GM12878 (cell line): ENCODE data around the gene ASIC4. TPM values are rescaled to one million over a fixed set of nuclear protein-coding genes. Genes with fewer than 3 reads are reported as not detected.
A peak's percentile ranks its signal among the peaks of the same experiment; 100 is the strongest.

Experiments
- ATF3 ChIP-seq: IDR thresholded peaks from 2 replicates; pipeline ENCODE4 v1.6.1; 2011; ENCODE audit warnings: low read depth, mild to moderate bottlenecking, low read length, moderate library complexity, borderline replicate concordance; ENCODE audit errors: extremely low read depth
- BMI1 ChIP-seq: fragments of 450-650 bp; IDR thresholded peaks from 2 replicates; pipeline ENCODE4 v1.6.1; 2016; ENCODE audit warnings: mild to moderate bottlenecking, moderate library complexity, borderline replicate concordance
- CBX5 ChIP-seq: sonication (generic); IDR thresholded peaks from 2 replicates; pipeline ENCODE4 v1.6.1; 2016; ENCODE audit warnings: low read depth, moderate library complexity, mild to moderate bottlenecking, inconsistent platforms
- CHD2 ChIP-seq: IDR thresholded peaks from 2 replicates; pipeline ENCODE4 v1.6.1; 2011; ENCODE audit warnings: low read depth, low read length, improper control_type of control experiment, borderline replicate concordance
- E2F4 ChIP-seq: IDR thresholded peaks from 2 replicates; pipeline ENCODE4 v1.6.1; 2012; ENCODE audit warnings: low read depth, low read length, improper control_type of control experiment
- EED ChIP-seq: sonication (generic); IDR thresholded peaks from 2 replicates; pipeline ENCODE4 v1.6.1; 2016; ENCODE audit warnings: antibody characterized with exemption, low read depth
- EP300 ChIP-seq, 2 experiments: fragments of 150-350 bp in 1 of 2; IDR thresholded peaks; 2 replicates each; pipeline ENCODE4 v1.6.1; 2011 to 2012; ENCODE audit warnings: low read depth in 2 of 2, low read length in 2 of 2, borderline replicate concordance in 1 of 2, improper control_type of control experiment in 1 of 2, inconsistent platforms in 1 of 2; ENCODE audit not compliant: control insufficient read depth in 1 of 2
- HDAC6 ChIP-seq: fragments of 200-600 bp; sonication (generic); IDR thresholded peaks from one replicate; pipeline ENCODE4 v1.8.0; 2017; ENCODE audit warnings: antibody characterized with exemption; ENCODE audit not compliant: unreplicated experiment
- IKZF2 ChIP-seq, 2 experiments: fragments of 450-650 bp; IDR thresholded peaks; 2 replicates each; pipeline ENCODE4 v1.6.1; 2017; ENCODE audit warnings: mild to moderate bottlenecking in 2 of 2, moderate library complexity in 2 of 2
- KDM1A ChIP-seq: fragments of 200-600 bp; sonication (generic); IDR thresholded peaks from 2 replicates; pipeline ENCODE4 v1.6.1; 2016; ENCODE audit warnings: borderline replicate concordance
- MAX ChIP-seq: IDR thresholded peaks from 2 replicates; pipeline ENCODE4 v1.6.1; 2012; ENCODE audit warnings: low read depth, low read length, improper control_type of control experiment
- MEF2B ChIP-seq: fragments of 450-650 bp; IDR thresholded peaks from 2 replicates; pipeline ENCODE4 v1.6.1; 2018; ENCODE audit warnings: mild to moderate bottlenecking, moderate library complexity; ENCODE audit not compliant: partially characterized antibody, poor library complexity, severe bottlenecking
- MTA2 ChIP-seq: fragments of 450-650 bp; IDR thresholded peaks from 2 replicates; pipeline ENCODE4 v1.6.1; 2016; ENCODE audit warnings: low read depth, mild to moderate bottlenecking, moderate library complexity
- MTA3 ChIP-seq: IDR thresholded peaks from 2 replicates; pipeline ENCODE4 v1.6.1; 2012; ENCODE audit warnings: low read length, inconsistent platforms, borderline replicate concordance
- PAX5 ChIP-seq: IDR thresholded peaks from 2 replicates; pipeline ENCODE4 v1.6.1; 2011; ENCODE audit warnings: low read depth, low read length, borderline replicate concordance
- PKNOX1 ChIP-seq: fragments of 450-650 bp; IDR thresholded peaks from 2 replicates; pipeline ENCODE4 v1.6.1; 2016; ENCODE audit warnings: mild to moderate bottlenecking
- POLR2A ChIP-seq: IDR thresholded peaks from 2 replicates; pipeline ENCODE4 v1.6.1; 2011; ENCODE audit warnings: low read depth, mild to moderate bottlenecking, low read length
- SRF ChIP-seq, 2 experiments: IDR thresholded peaks; 2 replicates each; pipeline ENCODE4 v1.6.1; 2011; ENCODE audit warnings: low read depth in 2 of 2, low read length in 2 of 2, mild to moderate bottlenecking in 1 of 2, moderate library complexity in 1 of 2
- STAT3 ChIP-seq: IDR thresholded peaks from 2 replicates; pipeline ENCODE4 v1.6.1; 2011; ENCODE audit warnings: low read depth, low read length, improper control_type of control experiment
- ZNF207 ChIP-seq: fragments of 450-650 bp; IDR thresholded peaks from 2 replicates; pipeline ENCODE4 v1.6.1; 2014; ENCODE audit warnings: antibody characterized with exemption, mild to moderate bottlenecking, borderline replicate concordance
- ZNF217 ChIP-seq: fragments of 450-650 bp; IDR thresholded peaks from 2 replicates; pipeline ENCODE4 v1.6.1; 2017; ENCODE audit warnings: antibody characterized with exemption, mild to moderate bottlenecking
- ZNF592 ChIP-seq: fragments of 450-650 bp; IDR thresholded peaks from 2 replicates; pipeline ENCODE4 v1.6.1; 2017; ENCODE audit warnings: mild to moderate bottlenecking, moderate library complexity
- polyA plus RNA-seq, 11 experiments: library from polyadenylated mRNA; depleted of rRNA in 4 of 11; unstranded in 6 of 11; stranded (reverse) in 5 of 11; fragments of >200 nt; fragmentation: Nextera tagmentation in 4 of 11; fragmentation: Illumina TruSeq in 1 of 11; extraction: Ambion mirVana in 4 of 11; extraction: Trizol in 1 of 11; gene quantifications; 1 replicate in 1 of 11; 2 replicates in 10 of 11; pipeline versions ENCODE4 v1.2.1 to v1.2.3, GENCODE V29; 2011 to 2016; ENCODE audit warnings: inconsistent platforms in 2 of 11, missing spikeins in 2 of 11, low read depth in 1 of 11
- total RNA-seq, 4 experiments: library from RNA; depleted of rRNA in 3 of 4; stranded (reverse); fragments of >200 nt in 3 of 4; fragmentation: Illumina TruSeq in 1 of 4; extraction: Trizol in 1 of 4; gene quantifications; 2 replicates each; pipeline versions ENCODE4 v1.2.1 to v1.2.3, GENCODE V29; 2013 to 2021

ASIC4 gene
- total and polyA plus RNA-seq, 10 of the 15 experiments (the other 5 are each of a cell fraction or from before 2014, with no cell fraction given) = 0.01 TPM; not detected in 9

- TF ChIP-seq MTA2 (no peak), ATF3 (peak; percentile 16; the same call in 1 of the 2 replicates), PKNOX1 (peak; percentile 38; the same call in 1 of the 2 replicates), KDM1A (no peak), CBX5 (no peak), ZNF217 (no peak), EED (no peak), POLR2A (no peak), IKZF2 (IDR thresholded peaks at IDR 0.05) (peak in 1 of 2 experiments; percentile 32; a peak in 1 of 4 replicates), MAX (no peak), PAX5 (0 out of 2 replicates have a peak, but pooled peaks have one; percentile 19), CHD2 (0 out of 2 replicates have a peak, but pooled peaks have one; percentile 31), STAT3 (no peak), SRF (IDR thresholded peaks at IDR 0.05; ENCODE audit: low read depth in 2 of 2, low read length in 2 of 2) (no peak), ZNF592 (peak; percentile 52; the same call in 1 of the 2 replicates), E2F4 (no peak), MTA3 (no peak), HDAC6 (no peak), MEF2B (no peak), ZNF207 (no peak; the same call in 1 of the 2 replicates), BMI1 (no peak), EP300 (IDR thresholded peaks at IDR 0.05; ENCODE audit: borderline replicate concordance in 1 of 2, control insufficient read depth in 1 of 2, low read depth in 2 of 2, low read length in 2 of 2) (no peak)
These were observed 27.4 kb downstream of the ASIC4 start (continued) for GRCh38 chr2:219541611-219542180.
